GM10266 (cell line): ENCODE data around the gene ABCA5.
A peak's percentile ranks its signal among the peaks of the same experiment; 100 is the strongest.

Experiments used
- DNase-seq: peaks from one replicate; pipeline ENCODE4 v3.0.0; 2012; ENCODE audit errors: extremely low spot score
- CTCF ChIP-seq: IDR thresholded peaks from 2 replicates; pipeline ENCODE4 v1.5.1; 2012; ENCODE audit warnings: mild to moderate bottlenecking, low read depth; ENCODE audit not compliant: control insufficient read depth, insufficient read depth; ENCODE audit errors: missing control alignments

ABCA5 gene

GRCh38 chr17:69327060-69327831 is at the start of gene ABCA5:
TSS of gene ABCA5 (minus strand) at chr17:69327133. CDS start at chr17:69314415, 12,718 bp downstream.
- peak; percentile 94 for DNase-seq
- TF ChIP-seq CTCF, result no peak

DNA sequence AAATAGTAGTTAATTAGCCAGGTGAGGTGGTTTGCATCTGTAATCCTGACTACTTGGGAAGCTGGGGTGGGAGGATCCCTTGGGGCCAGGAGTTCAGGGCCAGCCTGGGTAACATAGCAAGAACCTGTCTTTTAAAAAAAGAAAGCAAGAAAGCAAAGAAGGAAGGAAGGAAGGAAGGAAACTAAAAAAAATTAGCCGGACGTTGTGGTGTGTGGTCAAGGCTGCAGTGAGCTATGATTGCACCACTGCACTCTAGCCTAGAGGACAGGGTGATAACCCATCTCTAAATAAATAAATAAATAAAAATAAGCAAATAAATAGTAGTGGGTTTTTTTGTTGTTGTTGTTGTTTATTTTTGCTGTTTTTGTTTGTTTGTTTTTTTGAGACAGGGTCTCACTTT is 48.3 kb upstream of the ABCA5 start:
- no peak for TF ChIP-seq CTCF
- no peak for DNase-seq

GRCh38 chr17:69373069-69373468 is 46.1 kb upstream of the ABCA5 start:
- no peak for TF ChIP-seq CTCF
- DNase-seq, result no peak

GRCh38 chr17:69367298-69367697 is 40.4 kb upstream of the ABCA5 start:
- TF ChIP-seq CTCF, result no peak
- DNase-seq, result peak; percentile 17

- no peak for TF ChIP-seq CTCF
These were observed 36.7 kb upstream of the ABCA5 start for GRCh38 chr17:69363488-69364210.

DNA sequence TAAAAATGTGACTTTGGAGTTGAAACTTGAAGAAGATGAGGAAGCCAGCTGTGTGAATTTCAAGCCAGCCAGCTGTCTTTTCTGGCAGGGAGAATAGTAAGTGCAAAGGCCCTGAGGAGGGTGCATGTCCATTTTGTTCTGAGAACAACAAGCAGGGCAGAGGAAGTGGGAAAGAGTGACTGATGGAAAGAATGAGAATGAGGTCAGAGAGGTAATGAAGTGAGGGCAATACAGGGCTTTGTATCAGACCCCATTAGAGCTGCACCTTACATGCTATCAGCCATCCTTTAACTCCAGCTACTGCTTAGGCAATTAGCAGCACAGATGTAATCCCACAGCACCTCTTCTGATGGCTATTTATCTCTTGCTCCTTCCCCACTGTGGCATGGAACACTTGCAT is 34.2 kb upstream of the ABCA5 start:
- no peak for DNase-seq
- no peak for TF ChIP-seq CTCF

More at GRCh38 chr17:69363488-69364210, 36.7 kb upstream of the ABCA5 start:
- no peak for DNase-seq
